Measurements from ENCODE around the gene PPP1R17. TPM values are rescaled to one million over a fixed set of nuclear protein-coding genes. Genes with fewer than 3 reads are reported as not detected.

The PPP1R17 gene
- total and polyA plus RNA-seq, 12 donors: not detected

- ATAC-seq (no peak), DNase-seq (no peak)
- TF ChIP-seq CTCF (IDR thresholded peaks at IDR 0.05): no peak
- H3K27me3 ChIP-seq: no peaks in the 10 kb centered on the region
- H3K36me3 ChIP-seq: no peaks in the 10 kb centered on the region
- no peaks in the 10 kb centered on the region for H3K4me1 ChIP-seq
- H3K4me3 ChIP-seq: no peak overlapping the region
- 82% methylated on average over 4 of the region's 4 CpGs for WGBS, 2 donors
- H3K27ac ChIP-seq: no peak overlapping the region
- no peaks in the 10 kb centered on the region for H3K9me3 ChIP-seq
- intact Hi-C loops (cut with DNase I): loop anchor here in 9 of 10 donors (2.0 to 10.0 kb wide), 6 partner anchors 463 to 743 kb away; no protein-coding TSS in a partner anchor
Measured at GRCh38 chr7:31741852-31742251, 54.8 kb downstream of the PPP1R17 start.

- H3K27ac ChIP-seq: no peak overlapping the region
- peak; percentile 66 to 89 (median 84) for TF ChIP-seq CTCF (IDR thresholded peaks at IDR 0.05)
- H3K36me3 ChIP-seq: no peaks in the 10 kb centered on the region
- intact Hi-C loops (cut with DNase I): loop anchor here (1.0 to 10.0 kb wide), 9 partner anchors 460 to 740 kb away; no protein-coding TSS in a partner anchor
- no peaks in the 10 kb centered on the region for H3K9me3 ChIP-seq
- H3K4me1 ChIP-seq: no peaks in the 10 kb centered on the region
- H3K27me3 ChIP-seq: no peaks in the 10 kb centered on the region
- 3 to 4% methylated on average over 4 of the region's 4 CpGs for WGBS, 2 donors
- ATAC-seq: peak in 5 of 8 donors; percentile 60 to 76 (median 63)
- peak; percentile 35 to 51 for DNase-seq
- H3K4me3 ChIP-seq: no peak overlapping the region
Measured at GRCh38 chr7:31744294-31744874, 57.4 kb downstream of the PPP1R17 start.

GRCh38 chr7:31747553-31747952 lies 60.5 kb downstream of the PPP1R17 start:
- no peak overlapping the region for H3K27ac ChIP-seq
- ATAC-seq (peak in 2 of 8 donors; percentile 16 to 31), DNase-seq (no peak)
- H3K4me1 ChIP-seq: no peaks in the 10 kb centered on the region
- no peak overlapping the region for H3K4me3 ChIP-seq
- TF ChIP-seq CTCF (IDR thresholded peaks at IDR 0.05): no peak
- intact Hi-C loops (cut with DNase I): loop anchor here in 6 of 10 donors (5.0 to 10.0 kb wide), 5 partner anchors 455 to 737 kb away; no protein-coding TSS in a partner anchor
- no peaks in the 10 kb centered on the region for H3K27me3 ChIP-seq
- H3K9me3 ChIP-seq: no peaks in the 10 kb centered on the region
- H3K36me3 ChIP-seq: peaks cover 0 to 7% (median 0%) of the 10 kb centered on the region in 9 donors

- no peak for ATAC-seq
- intact Hi-C loops (cut with DNase I): loop anchor here in 6 of 10 donors (5.0 to 10.0 kb wide), 5 partner anchors 454 to 737 kb away; no protein-coding TSS in a partner anchor
- WGBS, 2 donors: 88 to 90% methylated on average over 1 of the region's 1 CpG
Measured at GRCh38 chr7:31748084-31748483, 61.1 kb downstream of the PPP1R17 start.

More at GRCh38 chr7:31748084-31748483, 61.1 kb downstream of the PPP1R17 start:
- Histone ChIP-seq H3K27me3 (no peaks in the 10 kb centered on the region), H3K4me3 (no peak overlapping the region), H3K36me3 (peaks cover 0 to 10% (median 0%) of the 10 kb centered on the region in 9 donors), H3K27ac (no peak overlapping the region), H3K9me3 (no peaks in the 10 kb centered on the region), H3K4me1 (no peaks in the 10 kb centered on the region)
- DNase-seq: no peak
- TF ChIP-seq CTCF (IDR thresholded peaks at IDR 0.05): no peak
